ENCODE measurements around the gene SLC35B4. TPM values are rescaled to one million over a fixed set of nuclear protein-coding genes. Genes with fewer than 3 reads are reported as not detected.

Gene SLC35B4
- total and polyA plus RNA-seq, 2 donors (not counting 1 experiment from before 2014, with no cell fraction given) = 6.0 to 14.8 TPM

- no peaks in the 10 kb centered on the region for H3K79me2 ChIP-seq (ENCODE audit: control insufficient read depth, insufficient read depth, low read length)
- H3K4me2 ChIP-seq (replicated peaks; ENCODE audit: low read depth, low read length, poor library complexity, severe bottlenecking) = no peak overlapping the region
- no peaks in the 10 kb centered on the region for H3K4me1 Mint-ChIP-seq
- H3K9me3 Mint-ChIP-seq (ENCODE audit: insufficient read depth) = peaks cover 4% of the 10 kb centered on the region
- DNase-seq (no peak), ATAC-seq (ENCODE audit: low read depth) (no peak)
- no peaks in the 10 kb centered on the region for H3K4me1 ChIP-seq (ENCODE audit: control insufficient read depth in 2 of 2, insufficient read depth in 2 of 2, low read length in 2 of 2)
- peaks cover 0 to 3% (median 0%) of the 10 kb centered on the region in 3 donors for H3K9me3 ChIP-seq (ENCODE audit: control extremely low read depth in 1 of 3, control insufficient read depth in 2 of 3, insufficient read depth in 1 of 3, low read length in 2 of 3)
- peaks cover 0 to 3% (median 0%) of the 10 kb centered on the region in 4 experiments for H3K27me3 ChIP-seq (replicated peaks in 1 of 4; ENCODE audit: control extremely low read depth in 1 of 4, control insufficient read depth in 3 of 4, insufficient read depth in 4 of 4, low read length in 3 of 4)
- WGBS (ENCODE audit: insufficient coverage) = 100% methylated on average over 1 of the region's 1 CpG
- no peak overlapping the region for H3K4me3 Mint-ChIP-seq
- H3K9ac ChIP-seq (ENCODE audit: low read length) = no peak overlapping the region
- no peak overlapping the region for H2AFZ ChIP-seq (ENCODE audit: insufficient read depth, low read depth, low read length, poor library complexity, severe bottlenecking)
- peaks cover 37% of the 10 kb centered on the region for H3K27me3 Mint-ChIP-seq
- no peaks in the 10 kb centered on the region for H4K20me1 ChIP-seq (ENCODE audit: control insufficient read depth, insufficient read depth, low read length, poor library complexity, severe bottlenecking)
- intact Hi-C loops (cut with micrococcal nuclease) = no loop called here
- CTCF ChIA-PET = interaction anchor here (1.2 kb wide), 1 partner anchor 20 kb away, joined by 5 read pairs; no protein-coding TSS in a partner anchor
- no peak overlapping the region for H3K27ac Mint-ChIP-seq
- POLR2A ChIA-PET = no interaction called here
- TF ChIP-seq EZH2 (IDR thresholded peaks at IDR 0.05; ENCODE audit: borderline replicate concordance, insufficient read depth, low read depth, low read length, poor library complexity, severe bottlenecking) (no peak), CTCF (IDR thresholded peaks at IDR 0.05) (no peak)
- no peaks in the 10 kb centered on the region for H3K36me3 ChIP-seq (replicated peaks in 1 of 2; ENCODE audit: control extremely low read depth in 1 of 2, control insufficient read depth in 1 of 2, extremely low read depth in 1 of 2, insufficient read depth in 2 of 2, low read length in 1 of 2)
- H3K4me3 ChIP-seq (ENCODE audit: control extremely low read depth in 1 of 5, extremely low read depth in 1 of 5, insufficient read depth in 1 of 5, low read depth in 2 of 5, low read length in 4 of 5) = no peak overlapping the region
- H3K27ac ChIP-seq (ENCODE audit: low read length in 2 of 2) = no peak overlapping the region
These were observed 21.2 kb upstream of the SLC35B4 start for GRCh38 chr7:134337980-134338379.

- intact Hi-C loops (cut with micrococcal nuclease) = no loop called here
- Histone ChIP-seq H3K4me2 (replicated peaks; ENCODE audit: low read depth, low read length, poor library complexity, severe bottlenecking) (no peak overlapping the region), H2AFZ (ENCODE audit: insufficient read depth, low read depth, low read length, poor library complexity, severe bottlenecking) (no peak overlapping the region), H3K4me3 (ENCODE audit: control extremely low read depth in 1 of 5, extremely low read depth in 1 of 5, insufficient read depth in 1 of 5, low read depth in 2 of 5, low read length in 4 of 5) (no peak overlapping the region), H3K27me3 (replicated peaks in 1 of 4; ENCODE audit: control extremely low read depth in 1 of 4, control insufficient read depth in 3 of 4, insufficient read depth in 4 of 4, low read length in 3 of 4) (peaks cover 0 to 8% (median 0%) of the 10 kb centered on the region in 4 experiments), H3K9ac (ENCODE audit: low read length) (no peak overlapping the region), H3K4me1 (ENCODE audit: control insufficient read depth in 2 of 2, insufficient read depth in 2 of 2, low read length in 2 of 2) (no peaks in the 10 kb centered on the region), H3K9me3 (ENCODE audit: control extremely low read depth in 1 of 3, control insufficient read depth in 2 of 3, insufficient read depth in 1 of 3, low read length in 2 of 3) (peaks cover 0 to 3% (median 0%) of the 10 kb centered on the region in 3 donors), H3K27ac (ENCODE audit: low read length in 2 of 2) (no peak overlapping the region), H4K20me1 (ENCODE audit: control insufficient read depth, insufficient read depth, low read length, poor library complexity, severe bottlenecking) (no peaks in the 10 kb centered on the region), H3K36me3 (replicated peaks in 1 of 2; ENCODE audit: control extremely low read depth in 1 of 2, control insufficient read depth in 1 of 2, extremely low read depth in 1 of 2, insufficient read depth in 2 of 2, low read length in 1 of 2) (no peaks in the 10 kb centered on the region), H3K79me2 (ENCODE audit: control insufficient read depth, insufficient read depth, low read length) (no peaks in the 10 kb centered on the region)
- DNase-seq (no peak), ATAC-seq (ENCODE audit: low read depth) (no peak)
- Mint-ChIP-seq H3K4me1 (no peaks in the 10 kb centered on the region), H3K27me3 (peaks cover 39% of the 10 kb centered on the region), H3K27ac (no peak overlapping the region), H3K9me3 (ENCODE audit: insufficient read depth) (peaks cover 4% of the 10 kb centered on the region), H3K4me3 (no peak overlapping the region)
- 57% methylated on average over 2 of the region's 4 CpGs for WGBS (ENCODE audit: insufficient coverage)
- ChIA-PET POLR2A (no interaction called here), CTCF (interaction anchor here (1.3 kb wide), 1 partner anchor 9 kb away, joined by 3 read pairs; no protein-coding TSS in a partner anchor)
- no peak for TF ChIP-seq EZH2 (IDR thresholded peaks at IDR 0.05; ENCODE audit: borderline replicate concordance, insufficient read depth, low read depth, low read length, poor library complexity, severe bottlenecking)
- TF ChIP-seq CTCF (IDR thresholded peaks at IDR 0.05) = no peak
These were observed 17.7 kb upstream of the SLC35B4 start for GRCh38 chr7:134334408-134334807.

Data from B cell (primary cell).